ENCODE data around the gene BDH2.

- TF ChIP-seq RAD21 (IDR thresholded peaks at IDR 0.05; ENCODE audit: low read length), result no peak
- no peak for TF ChIP-seq CTCF (IDR thresholded peaks at IDR 0.05)
- TF ChIP-seq POLR2AphosphoS5 (IDR thresholded peaks at IDR 0.05; ENCODE audit: low read depth, low read length), result no peak
- no peak for TF ChIP-seq MAX (IDR thresholded peaks at IDR 0.05; ENCODE audit: low read depth)
- no peak for TF ChIP-seq TEAD4 (IDR thresholded peaks at IDR 0.05; ENCODE audit: borderline replicate concordance, insufficient read depth)
- TF ChIP-seq MEF2A (IDR thresholded peaks at IDR 0.05; ENCODE audit: borderline replicate concordance, low read depth), result no peak
- TF ChIP-seq REST (IDR thresholded peaks at IDR 0.05; ENCODE audit: low read depth, low read length), result no peak
- TF ChIP-seq YY1 (IDR thresholded peaks at IDR 0.05; ENCODE audit: low read depth), result no peak
These were observed 70.3 kb downstream of the BDH2 start for GRCh38 chr4:103029300-103029699.

Measured in SK-N-SH (cell line).